ENCODE results near the gene HPD. TPM values are rescaled to one million over a fixed set of nuclear protein-coding genes. Genes with fewer than 3 reads are reported as not detected.
"Not testable (repeated sequence)": the region's sequence is repeated elsewhere in the genome, so short reads cannot be mapped to it uniquely, and the experiment has no call there.

Gene HPD
- total RNA-seq, 1 experiment from 2014 or later, result 3.7 TPM

- no peak for DNase-seq (ENCODE audit: low read depth)
Observed at GRCh38 chr12:121866331-121866730, 7.7 kb upstream of the HPD start.

GRCh38 chr12:121861636-121862254 lies 3.1 kb upstream of the HPD start:
- DNase-seq (ENCODE audit: low read depth), result peak; percentile 75

- DNase-seq (ENCODE audit: low read depth), result not testable (repeated sequence)
Observed at GRCh38 chr12:121860699-121861098, 2.0 kb upstream of the HPD start.

GRCh38 chr12:121860257-121860656 lies 1.6 kb upstream of the HPD start:
- peak; percentile 42 for DNase-seq (ENCODE audit: low read depth)

GRCh38 chr12:121858318-121858661 lies 369 bp downstream of the HPD start:
- DNase-seq (ENCODE audit: low read depth), result no peak

- DNase-seq (ENCODE audit: low read depth), result no peak
Observed at GRCh38 chr12:121857322-121858246, 1.1 kb downstream of the HPD start.

- DNase-seq (ENCODE audit: low read depth), result not testable (repeated sequence)
Observed at GRCh38 chr12:121852392-121852791, 6.3 kb downstream of the HPD start.

- DNase-seq (ENCODE audit: low read depth), result no peak
Observed at GRCh38 chr12:121849665-121850064, 9.0 kb downstream of the HPD start.

GRCh38 chr12:121849211-121849610 lies 9.4 kb downstream of the HPD start:
- DNase-seq (ENCODE audit: low read depth), result no peak

GRCh38 chr12:121845701-121846100 lies 13.0 kb downstream of the HPD start:
- DNase-seq (ENCODE audit: low read depth), result no peak

- DNase-seq (ENCODE audit: low read depth), result no peak
Observed at GRCh38 chr12:121843236-121843982, 15.2 kb downstream of the HPD start.

- DNase-seq (ENCODE audit: low read depth), result no peak
Observed at GRCh38 chr12:121839993-121840761, 18.5 kb downstream of the HPD start.

- peak; percentile 95 for DNase-seq (ENCODE audit: low read depth)
Observed at GRCh38 chr12:121839106-121839992, 19.3 kb downstream of the HPD start.

- DNase-seq (ENCODE audit: low read depth), result no peak
Observed at GRCh38 chr12:121838126-121838525, 20.5 kb downstream of the HPD start.

- DNase-seq (ENCODE audit: low read depth), result no peak
Observed at GRCh38 chr12:121837680-121838079, 21.0 kb downstream of the HPD start.

GRCh38 chr12:121831571-121832245 lies 27.0 kb downstream of the HPD start:
- DNase-seq (ENCODE audit: low read depth), result no peak

- no peak for DNase-seq (ENCODE audit: low read depth)
Observed at GRCh38 chr12:121830588-121831265, 27.9 kb downstream of the HPD start.

- no peak for DNase-seq (ENCODE audit: low read depth)
Observed at GRCh38 chr12:121830134-121830533, 28.5 kb downstream of the HPD start.

- peak; percentile 21 for DNase-seq (ENCODE audit: low read depth)
Observed at GRCh38 chr12:121829250-121829918, 29.3 kb downstream of the HPD start.

Data from M059J (cell line).